ENCODE results near the gene STAM2. TPM values are rescaled to one million over a fixed set of nuclear protein-coding genes. Genes with fewer than 3 reads are reported as not detected.

The STAM2 gene
- total RNA-seq, 1 experiment from 2014 or later = 28.1 TPM

- H3K36me3 ChIP-seq (ENCODE audit: insufficient read depth, low read length, poor library complexity, severe bottlenecking) = no peaks in the 10 kb centered on the region
- TF ChIP-seq CTCF (conservative IDR thresholded peaks at IDR 0.05; ENCODE audit: low read depth, low read length) (no peak), EZH2 (IDR thresholded peaks at IDR 0.05; ENCODE audit: borderline replicate concordance, low read depth, low read length, poor library complexity, severe bottlenecking) (no peak)
- ChIA-PET CTCF (no interaction called here), POLR2A (ENCODE audit: low non-redundant PET) (no interaction called here)
- no peaks in the 10 kb centered on the region for H3K27me3 ChIP-seq (replicated peaks; ENCODE audit: insufficient read depth, low read depth, low read length, poor library complexity)
- intact Hi-C loops (cut with micrococcal nuclease; ENCODE audit: unreplicated experiment) = no loop called here
- no peak for DNase-seq (ENCODE audit: low spot score)
- no peak overlapping the region for H3K27ac ChIP-seq (ENCODE audit: low read depth, low read length, poor library complexity, severe bottlenecking)
- H3K4me3 ChIP-seq (ENCODE audit: low read depth, low read length, poor library complexity, severe bottlenecking) = no peak overlapping the region
- H3K4me1 ChIP-seq (ENCODE audit: insufficient read depth, low read length, poor library complexity, severe bottlenecking) = peaks cover 19% of the 10 kb centered on the region
- no peaks in the 10 kb centered on the region for H3K9me3 ChIP-seq (ENCODE audit: low read depth, low read length, poor library complexity, severe bottlenecking)
- BruUV-seq (replicated peaks) = no TSS peak
Measured at GRCh38 chr2:152221839-152222238, 46.3 kb upstream of the STAM2 start.

- intact Hi-C loops (cut with micrococcal nuclease; ENCODE audit: unreplicated experiment) = no loop called here
- no peak overlapping the region for H3K4me3 ChIP-seq (ENCODE audit: low read depth, low read length, poor library complexity, severe bottlenecking)
- H3K27ac ChIP-seq (ENCODE audit: low read depth, low read length, poor library complexity, severe bottlenecking) = no peak overlapping the region
- H3K27me3 ChIP-seq (replicated peaks; ENCODE audit: insufficient read depth, low read depth, low read length, poor library complexity) = no peaks in the 10 kb centered on the region
- ChIA-PET POLR2A (ENCODE audit: low non-redundant PET) (no interaction called here), CTCF (no interaction called here)
- H3K4me1 ChIP-seq (ENCODE audit: insufficient read depth, low read length, poor library complexity, severe bottlenecking) = peaks cover 17% of the 10 kb centered on the region
- no peak for DNase-seq (ENCODE audit: low spot score)
- no TSS peak for BruUV-seq (replicated peaks)
- no peaks in the 10 kb centered on the region for H3K36me3 ChIP-seq (ENCODE audit: insufficient read depth, low read length, poor library complexity, severe bottlenecking)
- H3K9me3 ChIP-seq (ENCODE audit: low read depth, low read length, poor library complexity, severe bottlenecking) = no peaks in the 10 kb centered on the region
- no peak for TF ChIP-seq EZH2 (IDR thresholded peaks at IDR 0.05; ENCODE audit: borderline replicate concordance, low read depth, low read length, poor library complexity, severe bottlenecking)
- no peak for TF ChIP-seq CTCF (conservative IDR thresholded peaks at IDR 0.05; ENCODE audit: low read depth, low read length)
Measured at GRCh38 chr2:152219077-152219828, 43.7 kb upstream of the STAM2 start.

GRCh38 chr2:152201466-152201830 lies 25.9 kb upstream of the STAM2 start:
- CTCF ChIA-PET = no interaction called here
- Histone ChIP-seq H3K4me1 (ENCODE audit: insufficient read depth, low read length, poor library complexity, severe bottlenecking) (peaks cover 11% of the 10 kb centered on the region), H3K27ac (ENCODE audit: low read depth, low read length, poor library complexity, severe bottlenecking) (no peak overlapping the region), H3K27me3 (replicated peaks; ENCODE audit: insufficient read depth, low read depth, low read length, poor library complexity) (no peaks in the 10 kb centered on the region), H3K36me3 (ENCODE audit: insufficient read depth, low read length, poor library complexity, severe bottlenecking) (no peaks in the 10 kb centered on the region), H3K9me3 (ENCODE audit: low read depth, low read length, poor library complexity, severe bottlenecking) (no peaks in the 10 kb centered on the region), H3K4me3 (ENCODE audit: low read depth, low read length, poor library complexity, severe bottlenecking) (no peak overlapping the region)
- TF ChIP-seq CTCF (conservative IDR thresholded peaks at IDR 0.05; ENCODE audit: low read depth, low read length) = no peak
- TF ChIP-seq EZH2 (IDR thresholded peaks at IDR 0.05; ENCODE audit: borderline replicate concordance, low read depth, low read length, poor library complexity, severe bottlenecking) = no peak
- intact Hi-C loops (cut with micrococcal nuclease; ENCODE audit: unreplicated experiment) = no loop called here
- POLR2A ChIA-PET (ENCODE audit: low non-redundant PET) = no interaction called here
- no TSS peak for BruUV-seq (replicated peaks)
- DNase-seq (ENCODE audit: low spot score) = no peak

Measured in A673 (cell line).